Tibial nerve (tissue), 4 donors: Measurements from ENCODE around the gene ABHD11.

Experiments used
- EP300 ChIP-seq, 2 donors: sonication (generic); formaldehyde crosslinking; IDR thresholded peaks; one replicate each; pipeline ENCODE4 v1.6.1; 2017; ENCODE audit warnings: antibody characterized with exemption in 2 of 2, mild to moderate bottlenecking in 1 of 2
- POLR2A ChIP-seq, 2 donors: fragments of 450-650 bp; IDR thresholded peaks; one replicate each; pipeline ENCODE4 v1.6.1; 2017; ENCODE audit warnings: antibody characterized with exemption in 2 of 2, mild to moderate bottlenecking in 2 of 2, moderate library complexity in 2 of 2
- TF ChIP-seq, protein P1 (sequence below), 5 experiments: fragments of 200-600 bp in 3 of 5; fragments of 450-650 bp in 2 of 5; sonication (generic) in 3 of 5; IDR thresholded peaks; one replicate each; pipeline ENCODE4 v1.5.1; 2016 to 2019; ENCODE audit warnings: antibody characterized with exemption in 5 of 5, mild to moderate bottlenecking in 3 of 5, moderate library complexity in 2 of 5

DNA sequence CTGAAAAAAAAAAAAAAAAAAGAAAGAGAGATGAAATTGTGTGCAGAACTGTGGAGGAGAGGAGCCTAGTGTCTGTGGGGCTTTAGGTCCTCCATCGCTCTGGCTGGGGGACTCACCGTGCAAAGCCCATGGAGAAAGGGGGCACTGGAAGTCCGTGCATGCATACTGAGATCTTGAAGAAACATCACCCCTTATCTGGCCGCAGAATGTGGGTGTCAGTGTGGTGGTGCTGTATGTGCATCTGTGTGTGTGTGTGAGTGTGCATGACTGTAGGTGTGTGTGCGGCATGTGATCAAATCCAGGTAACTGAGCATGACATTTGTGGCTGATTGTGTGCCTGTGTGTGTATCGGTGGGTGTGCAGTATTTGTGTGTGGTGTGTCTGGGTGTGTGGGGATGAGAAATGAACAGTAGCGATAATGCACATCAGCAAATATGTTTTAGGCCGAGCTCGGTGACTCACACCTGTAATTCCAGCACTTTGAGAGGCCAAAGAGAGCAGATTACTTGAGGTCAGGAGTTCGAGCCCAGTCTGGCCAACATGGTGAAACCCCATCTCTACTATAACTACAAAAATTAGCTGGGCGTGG, 40.3 kb upstream of the ABHD11 start:
- TF ChIP-seq POLR2A (IDR thresholded peaks at IDR 0.05): no peak
- TF ChIP-seq, protein P1, sequence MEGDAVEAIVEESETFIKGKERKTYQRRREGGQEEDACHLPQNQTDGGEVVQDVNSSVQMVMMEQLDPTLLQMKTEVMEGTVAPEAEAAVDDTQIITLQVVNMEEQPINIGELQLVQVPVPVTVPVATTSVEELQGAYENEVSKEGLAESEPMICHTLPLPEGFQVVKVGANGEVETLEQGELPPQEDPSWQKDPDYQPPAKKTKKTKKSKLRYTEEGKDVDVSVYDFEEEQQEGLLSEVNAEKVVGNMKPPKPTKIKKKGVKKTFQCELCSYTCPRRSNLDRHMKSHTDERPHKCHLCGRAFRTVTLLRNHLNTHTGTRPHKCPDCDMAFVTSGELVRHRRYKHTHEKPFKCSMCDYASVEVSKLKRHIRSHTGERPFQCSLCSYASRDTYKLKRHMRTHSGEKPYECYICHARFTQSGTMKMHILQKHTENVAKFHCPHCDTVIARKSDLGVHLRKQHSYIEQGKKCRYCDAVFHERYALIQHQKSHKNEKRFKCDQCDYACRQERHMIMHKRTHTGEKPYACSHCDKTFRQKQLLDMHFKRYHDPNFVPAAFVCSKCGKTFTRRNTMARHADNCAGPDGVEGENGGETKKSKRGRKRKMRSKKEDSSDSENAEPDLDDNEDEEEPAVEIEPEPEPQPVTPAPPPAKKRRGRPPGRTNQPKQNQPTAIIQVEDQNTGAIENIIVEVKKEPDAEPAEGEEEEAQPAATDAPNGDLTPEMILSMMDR (IDR thresholded peaks at IDR 0.05): no peak
- no peak for TF ChIP-seq EP300 (IDR thresholded peaks at IDR 0.05)
